KMS-11 (cell line): ENCODE results near the gene KLRC2.
"Not testable (repeated sequence)": the region's sequence is repeated elsewhere in the genome, so short reads cannot be mapped to it uniquely, and the experiment has no call there.

Experiments used
- H2AFZ ChIP-seq: fragments of 200-600 bp; sonication (generic); 2 replicates; pipeline ENCODE4 v1.6.1; 2016; ENCODE audit warnings: antibody characterized with exemption, mixed run types, low read depth
- H3K27ac ChIP-seq: fragments of 200-600 bp; sonication (generic); 2 replicates; pipeline ENCODE4 v1.6.1; 2016; ENCODE audit warnings: mild to moderate bottlenecking, mixed run types
- H3K27me3 ChIP-seq: fragments of 200-600 bp; sonication (generic); 2 replicates; pipeline ENCODE4 v1.6.1; 2017; ENCODE audit warnings: mild to moderate bottlenecking, low read depth, mixed run types, moderate library complexity; ENCODE audit not compliant: insufficient read depth
- H3K36me3 ChIP-seq: fragments of 200-600 bp; sonication (generic); 2 replicates; pipeline ENCODE4 v1.6.1; 2017; ENCODE audit warnings: mild to moderate bottlenecking, mixed run types; ENCODE audit not compliant: insufficient read depth
- H3K4me1 ChIP-seq: fragments of 200-600 bp; sonication (generic); 2 replicates; pipeline ENCODE4 v1.6.1; 2016; ENCODE audit warnings: mild to moderate bottlenecking, low read depth, mixed run types; ENCODE audit not compliant: poor library complexity, severe bottlenecking
- H3K4me2 ChIP-seq: fragments of 200-600 bp; sonication (generic); 2 replicates; pipeline ENCODE4 v1.7.0; 2016; ENCODE audit warnings: mild to moderate bottlenecking, mixed run types
- H3K4me3 ChIP-seq: fragments of 200-600 bp; sonication (generic); IDR thresholded peaks from 2 replicates; pipeline ENCODE4 v1.6.1; 2017; ENCODE audit warnings: low read depth, low read length, mixed read lengths; ENCODE audit not compliant: insufficient read depth
- H3K79me2 ChIP-seq: fragments of 200-600 bp; sonication (generic); 2 replicates; pipeline ENCODE4 v1.6.1; 2016; ENCODE audit warnings: low read depth, mixed run types; ENCODE audit not compliant: insufficient read depth
- H3K9ac ChIP-seq: fragments of 200-600 bp; sonication (generic); 2 replicates; pipeline ENCODE4 v1.6.1; 2016; ENCODE audit warnings: mild to moderate bottlenecking, mixed run types
- H4K20me1 ChIP-seq: fragments of 200-600 bp; sonication (generic); 2 replicates; pipeline ENCODE4 v1.6.1; 2016; ENCODE audit warnings: mild to moderate bottlenecking, mixed run types; ENCODE audit not compliant: insufficient read depth
- CTCF ChIP-seq: fragments of 200-600 bp; sonication (generic); conservative IDR thresholded peaks from 2 replicates; pipeline ENCODE4 v1.6.1; 2017; ENCODE audit warnings: low read depth, mild to moderate bottlenecking, antibody characterized with exemption, low read length, moderate library complexity, mixed read lengths

Gene KLRC2

DNA sequence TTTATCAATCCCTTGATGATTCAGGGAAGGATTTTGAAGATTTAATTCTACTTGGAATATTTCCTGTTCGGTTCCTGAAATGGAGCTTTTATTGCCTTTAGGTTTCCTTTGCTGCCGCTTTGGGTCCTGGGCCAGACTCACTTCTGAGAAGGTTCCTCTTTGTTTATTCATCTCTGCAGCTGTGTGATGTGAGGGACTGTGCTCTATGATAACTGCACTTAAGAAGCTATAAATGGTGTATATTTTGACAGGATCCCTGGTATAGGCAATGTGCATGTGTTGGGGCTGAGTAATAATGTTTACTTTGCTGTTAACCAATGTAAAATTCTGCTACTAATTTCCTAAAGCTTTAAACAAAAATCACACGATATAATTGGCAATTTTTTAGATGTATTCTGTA, at the start of gene KLRC2:
Gene KLRC2, minus strand, starts transcription at position 195 of the 400 bp plus-strand sequence. Its CDS starts 24 bp downstream, at position 171.
- H3K79me2 ChIP-seq, H3K9ac ChIP-seq, H3K36me3 ChIP-seq, H4K20me1 ChIP-seq, H3K4me2 ChIP-seq, H3K27ac ChIP-seq, H3K4me1 ChIP-seq, H3K27me3 ChIP-seq, H2AFZ ChIP-seq, H3K4me3 ChIP-seq: not testable (repeated sequence)

DNA sequence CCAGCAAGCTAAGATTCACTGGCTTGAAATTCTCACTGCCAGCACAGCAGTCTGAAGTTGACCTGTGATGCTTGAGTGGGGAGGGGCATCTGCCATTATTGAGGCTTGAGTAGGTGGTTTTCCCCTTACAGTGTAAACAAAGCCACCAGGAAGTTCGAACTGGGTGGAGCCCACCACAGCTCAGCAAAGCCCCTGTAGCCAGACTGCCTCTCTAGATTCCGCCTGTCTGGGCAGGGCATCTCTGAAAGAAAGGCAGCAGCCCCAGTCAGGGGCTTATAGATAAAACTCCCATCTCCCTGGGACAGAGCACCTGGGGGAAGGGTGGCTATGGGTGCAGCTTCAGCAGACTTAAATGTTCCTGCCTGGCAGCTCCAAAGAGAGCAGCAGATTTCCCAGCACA, 46.1 kb upstream of the KLRC2 start:
- H3K79me2 ChIP-seq, H4K20me1 ChIP-seq, H3K36me3 ChIP-seq, H3K27me3 ChIP-seq, H3K4me2 ChIP-seq, H3K4me3 ChIP-seq, H3K4me1 ChIP-seq, H3K27ac ChIP-seq, H3K9ac ChIP-seq, H2AFZ ChIP-seq: not testable (repeated sequence)

GRCh38 chr12:10472808-10473207, 37.0 kb upstream of the KLRC2 start:
- H3K27ac ChIP-seq, H4K20me1 ChIP-seq, H3K27me3 ChIP-seq, H3K4me1 ChIP-seq, H3K4me2 ChIP-seq, H3K9ac ChIP-seq, H3K79me2 ChIP-seq, H2AFZ ChIP-seq, H3K36me3 ChIP-seq, H3K4me3 ChIP-seq: not testable (repeated sequence)

- Histone ChIP-seq H3K36me3 (no peaks in the 10 kb centered on the region), H3K79me2 (no peaks in the 10 kb centered on the region), H3K9ac (no peak overlapping the region), H3K4me1 (no peaks in the 10 kb centered on the region), H3K27me3 (no peaks in the 10 kb centered on the region), H4K20me1 (no peaks in the 10 kb centered on the region), H3K4me2 (no peak overlapping the region), H3K4me3 (no peak overlapping the region), H3K27ac (no peak overlapping the region), H2AFZ (no peak overlapping the region)
- TF ChIP-seq CTCF, result no peak
Measured at GRCh38 chr12:10469701-10470100, 33.9 kb upstream of the KLRC2 start.

- no peak overlapping the region for H2AFZ ChIP-seq
- no peaks in the 10 kb centered on the region for H3K27me3 ChIP-seq
- H3K79me2 ChIP-seq, result no peaks in the 10 kb centered on the region
- no peak overlapping the region for H3K9ac ChIP-seq
- TF ChIP-seq CTCF, result no peak
- no peak overlapping the region for H3K4me3 ChIP-seq
- H4K20me1 ChIP-seq, result no peaks in the 10 kb centered on the region
- no peak overlapping the region for H3K4me2 ChIP-seq
- no peaks in the 10 kb centered on the region for H3K4me1 ChIP-seq
- no peak overlapping the region for H3K27ac ChIP-seq
- H3K36me3 ChIP-seq, result no peaks in the 10 kb centered on the region
Measured at GRCh38 chr12:10466311-10466710, 30.5 kb upstream of the KLRC2 start.

DNA sequence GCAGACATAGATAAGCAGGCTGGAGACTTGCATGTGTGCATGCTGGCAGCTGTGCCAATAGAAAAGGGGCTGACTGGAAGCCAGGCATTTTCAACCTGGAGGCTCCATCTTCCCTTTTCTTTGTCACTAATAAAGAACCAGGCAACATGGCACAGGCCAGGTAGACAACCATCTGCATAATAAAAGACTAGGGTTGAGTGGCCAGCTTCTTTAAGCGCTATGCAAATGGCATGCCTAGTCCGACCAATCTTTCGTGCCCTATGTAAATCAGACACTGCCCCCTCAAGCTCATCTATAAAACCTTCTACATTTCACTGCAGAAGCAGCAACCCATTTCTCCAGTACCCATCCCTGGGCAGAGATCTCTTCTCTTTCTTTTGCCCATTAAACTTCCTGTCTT, 21.9 kb upstream of the KLRC2 start:
- Histone ChIP-seq H3K4me2 (no peak overlapping the region), H3K36me3 (no peaks in the 10 kb centered on the region), H3K27me3 (no peaks in the 10 kb centered on the region), H2AFZ (no peak overlapping the region), H3K4me1 (no peaks in the 10 kb centered on the region), H3K27ac (no peak overlapping the region), H3K9ac (no peak overlapping the region), H3K79me2 (no peaks in the 10 kb centered on the region), H3K4me3 (no peak overlapping the region), H4K20me1 (no peaks in the 10 kb centered on the region)
- no peak for TF ChIP-seq CTCF
